Activated naive CD4-positive, alpha-beta T cell treated with Interleukin-2 at 50 U/mL for 16 hours (primary cell): ENCODE measurements around the gene HBA2.
"Not testable (repeated sequence)": the region's sequence is repeated elsewhere in the genome, so short reads cannot be mapped to it uniquely, and the experiment has no call there.

Source experiments
- DNase-seq: peaks from one replicate; pipeline ENCODE4 v3.0.0-alpha.2; 2020

Gene HBA2

GRCh38 chr16:176006-176405 lies 3.3 kb downstream of the HBA2 start:
- not testable (repeated sequence) for DNase-seq

GRCh38 chr16:176477-177382 lies 4.1 kb downstream of the HBA2 start, which contains the start of gene HBA1:
Gene HBA1, plus strand, starts transcription at chr16:176680. Its CDS starts 37 bp downstream, at chr16:176717.
- not testable (repeated sequence) for DNase-seq

- DNase-seq = no peak
These were observed 4.7 kb downstream of the HBA2 start for GRCh38 chr16:177394-177822.

- no peak for DNase-seq
These were observed 5.4 kb downstream of the HBA2 start for GRCh38 chr16:177981-178667.

GRCh38 chr16:178668-179015 lies 6.0 kb downstream of the HBA2 start:
- DNase-seq = no peak

- no peak for DNase-seq
These were observed 6.8 kb downstream of the HBA2 start for GRCh38 chr16:179211-180092.

GRCh38 chr16:180101-180675 lies 7.5 kb downstream of the HBA2 start, which contains the start of gene HBQ1:
Gene HBQ1, plus strand, starts transcription at chr16:180459. Its CDS starts 28 bp downstream, at chr16:180487.
- DNase-seq = peak; percentile 35

GRCh38 chr16:180681-181564 lies 8.2 kb downstream of the HBA2 start:
- DNase-seq = peak; percentile 86

- DNase-seq = no peak
These were observed 8.9 kb downstream of the HBA2 start for GRCh38 chr16:181565-182021.

GRCh38 chr16:183005-183404 lies 10.3 kb downstream of the HBA2 start:
- no peak for DNase-seq

- DNase-seq = no peak
These were observed 12.5 kb downstream of the HBA2 start for GRCh38 chr16:185213-185612.

- DNase-seq = no peak
These were observed 13.0 kb downstream of the HBA2 start for GRCh38 chr16:185691-186090.

GRCh38 chr16:187330-187729 lies 14.7 kb downstream of the HBA2 start:
- no peak for DNase-seq

- DNase-seq = no peak
These were observed 16.0 kb downstream of the HBA2 start for GRCh38 chr16:188674-189073.

- DNase-seq = no peak
These were observed 17.0 kb downstream of the HBA2 start for GRCh38 chr16:189604-190186.

GRCh38 chr16:191831-192230 lies 19.2 kb downstream of the HBA2 start:
- no peak for DNase-seq

GRCh38 chr16:192686-193085 lies 20.0 kb downstream of the HBA2 start:
- DNase-seq = no peak

GRCh38 chr16:193441-193840 lies 20.8 kb downstream of the HBA2 start:
- DNase-seq = no peak

- DNase-seq = no peak
These were observed 21.8 kb downstream of the HBA2 start for GRCh38 chr16:194516-194915.

- DNase-seq = no peak
These were observed 27.7 kb downstream of the HBA2 start for GRCh38 chr16:200388-200787.

GRCh38 chr16:203246-203645 lies 30.6 kb downstream of the HBA2 start:
- DNase-seq = no peak
